OCI-LY3 (cell line): Measurements from ENCODE around the gene GGPS1.

Experiments
- CTCF ChIP-seq: fragments of 200-600, 300-600 bp; sonication (generic); IDR thresholded peaks from 2 replicates; pipeline ENCODE4 v1.5.1; 2014; ENCODE audit warnings: antibody characterized with exemption, low read length, low read depth
- EZH2phosphoT487 ChIP-seq: fragments of 200-600 bp; shearing (Covaris generic); IDR thresholded peaks from 2 replicates; pipeline ENCODE4 v1.6.1; 2018; ENCODE audit warnings: antibody characterized with exemption, mixed run types, low read depth

GRCh38 chr1:235324296-235324695 lies 4.1 kb upstream of the GGPS1 start:
- TF ChIP-seq CTCF, result no peak
- no peak for TF ChIP-seq EZH2phosphoT487
